ENCODE results near the gene ERBB2. TPM values are rescaled to one million over a fixed set of nuclear protein-coding genes. Genes with fewer than 3 reads are reported as not detected.

Gene ERBB2
- total and polyA plus RNA-seq, 2 of the 13 experiments (the other 11 are each of a cell fraction or from before 2014, with no cell fraction given), result 57.7 to 64.1 TPM

DNA sequence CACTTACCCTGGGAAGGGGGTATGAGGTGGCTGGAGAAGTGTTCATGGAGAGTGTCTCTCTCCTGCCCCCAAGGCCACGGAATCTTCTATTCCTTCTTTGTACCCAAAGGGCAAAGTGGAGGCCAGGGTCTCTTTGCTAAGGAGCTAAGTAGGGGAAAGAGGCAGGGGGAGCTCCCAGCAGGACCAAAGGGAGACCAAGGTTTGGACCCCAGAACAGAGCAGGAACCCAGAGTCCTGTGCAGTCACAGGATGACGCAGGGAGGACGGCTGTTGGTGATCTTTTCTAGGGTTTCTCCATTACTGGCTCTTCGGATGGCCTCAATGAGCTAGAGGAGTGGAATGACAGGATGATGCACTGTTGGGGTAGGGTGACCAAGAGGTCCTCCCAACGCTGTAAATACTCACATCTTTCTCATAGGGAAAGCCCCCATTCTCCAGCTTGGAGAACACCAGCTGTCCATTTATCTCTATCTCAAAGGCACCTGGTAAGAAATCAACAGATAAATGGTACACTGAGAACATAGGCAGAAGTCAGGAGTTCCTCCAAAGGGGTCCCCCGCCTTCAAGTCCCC, 29.5 kb downstream of the ERBB2 start:
- 81% methylated on average over 6 of the region's 6 CpGs for WGBS (ENCODE audit: low lambda C conversion rate)
- no peak for DNase-seq (ENCODE audit: low spot score)
- intact Hi-C loops (cut with micrococcal nuclease; ENCODE audit: unreplicated experiment), result no loop called here

More for the DNA sequence above, 29.5 kb downstream of the ERBB2 start:
- BruUV-seq (replicated peaks), result no TSS peak
- H3K79me2 ChIP-seq (ENCODE audit: insufficient read depth, low read length), result peaks cover 4% of the 10 kb centered on the region
- ChIA-PET CTCF (ENCODE audit: low intra/inter-chr PET ratio, low total read pairs) (interaction anchor here (1.1 to 3.1 kb wide), 4 partner anchors 21 to 107 kb away, joined by 4 to 29 read pairs (median 12); no protein-coding TSS in a partner anchor), POLR2A (interaction anchor here (0.6 to 4.0 kb wide), 23 partner anchors 8 to 469 kb away, joined by 3 to 70 read pairs (median 4); partner anchors contain the start of genes ERBB2, GRB7, LRRC3C and ORMDL3)
- H3K27ac ChIP-seq (ENCODE audit: extremely low read length, insufficient read depth, low read length), result peak overlapping the region; percentile 65
- ATAC-seq (no peak), FAIRE-seq (no peak)
- no peak overlapping the region for H2AFZ ChIP-seq (ENCODE audit: low read length)
- H3K36me3 ChIP-seq (replicated peaks in 1 of 2; ENCODE audit: control insufficient read depth in 1 of 2, insufficient read depth in 2 of 2, low read length in 2 of 2), result peaks cover 16 to 44% of the 10 kb centered on the region in 2 experiments; a peak in 4 of 5 replicates
- TF ChIP-seq, protein P1, sequence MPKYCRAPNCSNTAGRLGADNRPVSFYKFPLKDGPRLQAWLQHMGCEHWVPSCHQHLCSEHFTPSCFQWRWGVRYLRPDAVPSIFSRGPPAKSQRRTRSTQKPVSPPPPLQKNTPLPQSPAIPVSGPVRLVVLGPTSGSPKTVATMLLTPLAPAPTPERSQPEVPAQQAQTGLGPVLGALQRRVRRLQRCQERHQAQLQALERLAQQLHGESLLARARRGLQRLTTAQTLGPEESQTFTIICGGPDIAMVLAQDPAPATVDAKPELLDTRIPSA (CRISPR knock-in tag; IDR thresholded peaks at IDR 0.05; ENCODE audit: borderline replicate concordance), result no peak
- 0 out of 2 replicates have a peak, but pooled peaks have one; percentile 5 for TF ChIP-seq POLR2G (IDR thresholded peaks at IDR 0.05; ENCODE audit: low read depth, low read length)
- TF ChIP-seq NR1H2 (CRISPR knock-in tag; IDR thresholded peaks at IDR 0.05; ENCODE audit: borderline replicate concordance, low read depth), result no peak
- no peak for TF ChIP-seq NFKBIZ (CRISPR knock-in tag; IDR thresholded peaks at IDR 0.05)
- 0 out of 2 replicates have a peak, but pooled peaks have one; percentile 33 for TF ChIP-seq ZNF296 (CRISPR knock-in tag; conservative IDR thresholded peaks at IDR 0.05)
- peak; percentile 76 for TF ChIP-seq RBM22 (optimal IDR thresholded peaks at IDR 0.05; ENCODE audit: low read length)
- TF ChIP-seq, protein P2, sequence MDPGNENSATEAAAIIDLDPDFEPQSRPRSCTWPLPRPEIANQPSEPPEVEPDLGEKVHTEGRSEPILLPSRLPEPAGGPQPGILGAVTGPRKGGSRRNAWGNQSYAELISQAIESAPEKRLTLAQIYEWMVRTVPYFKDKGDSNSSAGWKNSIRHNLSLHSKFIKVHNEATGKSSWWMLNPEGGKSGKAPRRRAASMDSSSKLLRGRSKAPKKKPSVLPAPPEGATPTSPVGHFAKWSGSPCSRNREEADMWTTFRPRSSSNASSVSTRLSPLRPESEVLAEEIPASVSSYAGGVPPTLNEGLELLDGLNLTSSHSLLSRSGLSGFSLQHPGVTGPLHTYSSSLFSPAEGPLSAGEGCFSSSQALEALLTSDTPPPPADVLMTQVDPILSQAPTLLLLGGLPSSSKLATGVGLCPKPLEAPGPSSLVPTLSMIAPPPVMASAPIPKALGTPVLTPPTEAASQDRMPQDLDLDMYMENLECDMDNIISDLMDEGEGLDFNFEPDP (CRISPR knock-in tag; conservative IDR thresholded peaks at IDR 0.05), result 0 out of 2 replicates have a peak, but pooled peaks have one; percentile 45
- TF ChIP-seq, protein P3, sequence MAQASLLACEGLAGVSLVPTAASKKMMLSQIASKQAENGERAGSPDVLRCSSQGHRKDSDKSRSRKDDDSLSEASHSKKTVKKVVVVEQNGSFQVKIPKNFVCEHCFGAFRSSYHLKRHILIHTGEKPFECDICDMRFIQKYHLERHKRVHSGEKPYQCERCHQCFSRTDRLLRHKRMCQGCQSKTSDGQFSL (CRISPR knock-in tag; IDR thresholded peaks at IDR 0.05), result no peak
- peak; percentile 24 to 45; a peak in 1 of 4 replicates for TF ChIP-seq POLR2A (IDR thresholded peaks at IDR 0.05; ENCODE audit: insufficient read depth in 1 of 2, low read depth in 2 of 2, low read length in 2 of 2)
- H4K20me1 ChIP-seq (ENCODE audit: insufficient read depth, low read length), result no peaks in the 10 kb centered on the region
- no peaks in the 10 kb centered on the region for H3K9me3 ChIP-seq (ENCODE audit: low read length)
- peak overlapping the region; percentile 94 for H3K4me2 ChIP-seq (ENCODE audit: low read depth, low read length)
- peak overlapping the region; percentile 68 to 81 (median 74) for H3K4me3 ChIP-seq (replicated peaks in 1 of 3; ENCODE audit: insufficient read depth in 1 of 3, low read depth in 2 of 3, low read length in 3 of 3)
- in situ Hi-C loops (cut with HindIII; ENCODE audit: extremely low pct_ligation_motif_present, low pct_unique_long_range_greater_than_20kb), result no loop called here
- H3K27me3 ChIP-seq (ENCODE audit: control insufficient read depth in 1 of 2, insufficient read depth in 2 of 2, low read length in 2 of 2), result no peaks in the 10 kb centered on the region
- peak overlapping the region; percentile 84 for H3K9ac ChIP-seq (ENCODE audit: insufficient read depth, low read depth, low read length)
- peaks cover 19% of the 10 kb centered on the region for H3K4me1 ChIP-seq (ENCODE audit: insufficient read depth, low read length)
